Hepatocyte (in vitro differentiated cells): Measurements from ENCODE around the gene CLIC4. TPM values are rescaled to one million over a fixed set of nuclear protein-coding genes. Genes with fewer than 3 reads are reported as not detected.

Experiments
- DNase-seq: peaks from one replicate; pipeline ENCODE4 v3.0.0-alpha.2; 2016; ENCODE audit warnings: low spot score
- H2AFZ ChIP-seq: fragments of 200-600 bp; sonication (generic); 2 replicates; pipeline ENCODE4 v1.6.0; 2016; ENCODE audit warnings: antibody characterized with exemption, mild to moderate bottlenecking
- H3K27ac ChIP-seq: fragments of 200-600 bp; sonication (generic); 2 replicates; pipeline ENCODE4 v1.5.1; 2016; ENCODE audit warnings: mild to moderate bottlenecking
- H3K27me3 ChIP-seq: fragments of 200-600 bp; sonication (generic); 2 replicates; pipeline ENCODE4 v1.6.1; 2016
- H3K36me3 ChIP-seq: fragments of 200-600 bp; sonication (generic); replicated peaks from 2 replicates; pipeline ENCODE4 v1.5.1; 2016; ENCODE audit warnings: low read depth; ENCODE audit not compliant: insufficient read depth
- H3K4me1 ChIP-seq: fragments of 200-600 bp; sonication (generic); 2 replicates; pipeline ENCODE4 v1.5.1; 2016; ENCODE audit warnings: mild to moderate bottlenecking, moderate library complexity; ENCODE audit not compliant: insufficient read depth
- H3K4me2 ChIP-seq: fragments of 200-600 bp; sonication (generic); 2 replicates; pipeline ENCODE4 v1.6.0; 2016
- H3K4me3 ChIP-seq: fragments of 200-600 bp; sonication (generic); 2 replicates; pipeline ENCODE4 v1.5.1; 2016; ENCODE audit warnings: mild to moderate bottlenecking
- H3K79me2 ChIP-seq: fragments of 200-600 bp; sonication (generic); 2 replicates; pipeline ENCODE4 v1.6.0; 2017; ENCODE audit warnings: mild to moderate bottlenecking
- H3K9me2 ChIP-seq: fragments of 200-600 bp; sonication (generic); replicated peaks from 2 replicates; pipeline ENCODE4 v1.6.0; 2017; ENCODE audit warnings: mild to moderate bottlenecking; ENCODE audit not compliant: insufficient read depth
- H3K9me3 ChIP-seq: fragments of 200-600 bp; sonication (generic); 2 replicates; pipeline ENCODE4 v1.5.1; 2016; ENCODE audit warnings: low read depth, mild to moderate bottlenecking
- H4K20me1 ChIP-seq: fragments of 200-600 bp; sonication (generic); 2 replicates; pipeline ENCODE4 v1.6.0; 2016; ENCODE audit warnings: mild to moderate bottlenecking; ENCODE audit not compliant: insufficient read depth, poor library complexity, severe bottlenecking
- EZH2 ChIP-seq: fragments of 200-600 bp; sonication (generic); IDR thresholded peaks from 2 replicates; pipeline ENCODE4 v1.6.1; 2016; ENCODE audit warnings: antibody characterized with exemption, mild to moderate bottlenecking, borderline replicate concordance
- EZH2phosphoT487 ChIP-seq: fragments of 200-600 bp; sonication (generic); IDR thresholded peaks from one replicate; pipeline ENCODE4 v1.6.1; 2018; ENCODE audit warnings: antibody characterized with exemption, mild to moderate bottlenecking, low read depth, moderate library complexity; ENCODE audit not compliant: unreplicated experiment, severe bottlenecking
- WGBS: methylation state at CpG from one replicate; pipeline ENCODE4 v1.1.6; 2016; ENCODE audit warnings: low lambda C conversion rate; ENCODE audit errors: missing lambda C conversion rate; 5-methylcytosine and 5-hydroxymethylcytosine counted together
- polyA plus RNA-seq: library from polyadenylated mRNA; unstranded; fragments of >200 nt; fragmentation: Nextera tagmentation; extraction: Ambion mirVana; gene quantifications from 2 replicates; pipeline ENCODE4 v1.2.1, GENCODE V29; 2016
- total RNA-seq: library from RNA; depleted of rRNA; stranded (reverse); fragments of >200 nt; gene quantifications from 2 replicates; pipeline ENCODE4 v1.2.3, GENCODE V29; 2014
- TF ChIP-seq, protein P1 (sequence below): fragments of 200-600 bp; sonication (generic); IDR thresholded peaks from 2 replicates; pipeline ENCODE4 v1.5.1; 2016; ENCODE audit warnings: antibody characterized with exemption, mild to moderate bottlenecking; ENCODE audit not compliant: poor library complexity

CLIC4 gene
- total and polyA plus RNA-seq, 2 experiments from 2014 or later, result 146 to 259 TPM

DNA sequence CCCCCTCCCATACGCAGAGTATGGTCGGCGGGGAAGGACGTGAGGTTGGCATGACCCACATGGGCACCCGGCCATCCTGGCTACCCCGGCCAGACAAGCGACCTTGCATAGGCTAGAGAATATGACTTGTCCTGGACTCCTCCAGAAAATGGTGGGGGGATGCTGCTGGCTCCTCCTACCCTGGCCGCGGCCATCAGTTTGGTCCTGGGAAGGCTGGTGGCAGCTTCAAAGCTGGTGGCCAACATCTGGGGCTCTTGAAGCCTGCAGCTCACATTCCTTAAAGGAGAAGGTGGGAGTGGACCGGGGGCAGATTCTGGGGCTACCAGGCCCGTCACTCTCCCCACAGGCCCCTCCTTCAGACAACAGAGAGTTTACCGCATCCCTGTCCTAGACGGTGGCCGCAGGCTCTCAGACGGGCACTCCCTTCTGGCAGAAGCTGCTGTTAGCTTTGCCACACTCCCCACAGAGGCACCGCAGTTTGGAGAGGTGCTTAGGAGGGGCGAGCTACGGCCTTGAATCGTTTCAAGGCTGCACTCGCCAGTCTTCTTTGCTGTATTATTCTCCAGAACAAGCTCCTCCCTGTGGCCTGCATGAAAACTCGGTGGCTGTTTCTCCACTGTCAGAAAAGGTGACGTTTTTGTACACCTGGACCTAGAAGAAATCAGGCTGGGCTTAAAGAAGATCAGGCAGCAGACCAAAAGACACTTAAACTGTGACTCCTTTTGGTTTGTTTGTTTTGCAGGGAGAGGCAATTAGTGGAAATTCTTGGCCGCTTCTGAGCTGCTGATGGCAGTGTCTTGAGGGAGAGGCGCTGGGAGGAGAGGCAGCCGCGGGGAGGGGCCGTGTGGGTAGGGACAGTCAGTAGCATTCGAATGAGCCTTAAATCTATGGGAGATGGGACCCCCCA, 116.8 kb downstream of the CLIC4 start:
- Histone ChIP-seq H3K36me3 (no peaks in the 10 kb centered on the region), H2AFZ (no peak overlapping the region)

DNA sequence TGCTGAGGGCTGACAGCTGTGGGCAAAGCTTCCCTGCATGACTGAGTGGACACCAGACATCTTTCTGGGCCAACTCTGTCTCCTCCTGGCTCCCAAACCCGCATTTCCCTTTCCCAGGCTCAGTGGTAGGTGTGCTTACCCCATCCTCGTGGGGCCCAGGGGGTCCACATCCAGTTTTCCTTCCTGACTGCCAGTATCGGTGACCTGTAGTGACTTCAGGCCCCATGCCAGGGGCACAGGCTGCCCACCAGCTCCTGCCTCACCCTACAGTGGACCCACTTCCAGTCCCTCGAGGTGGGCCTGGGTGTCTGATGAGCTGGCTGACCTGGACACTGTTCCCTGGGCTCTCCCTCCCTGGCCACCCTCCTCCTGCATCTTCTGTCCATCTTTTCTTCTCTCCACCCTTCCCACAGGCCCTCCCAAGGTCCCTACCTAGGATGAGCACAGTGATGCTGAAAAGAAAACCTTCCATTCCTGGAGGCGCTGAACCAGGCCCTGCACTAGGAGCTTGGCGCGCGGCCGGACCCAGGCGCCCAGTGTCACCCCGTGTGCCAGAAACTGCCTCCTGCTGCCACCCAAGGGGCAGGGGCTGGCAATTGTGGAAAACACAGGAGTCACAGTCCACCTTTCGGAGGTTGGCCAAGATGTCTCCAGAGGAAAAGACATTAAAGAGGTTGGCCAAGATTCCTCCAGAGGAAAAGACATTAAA, 117.7 kb downstream of the CLIC4 start:
- 95% methylated on average over 12 of the region's 12 CpGs for WGBS
- Histone ChIP-seq H4K20me1 (no peaks in the 10 kb centered on the region), H3K36me3 (no peaks in the 10 kb centered on the region), H3K27ac (peak overlapping the region; percentile 35), H3K79me2 (no peaks in the 10 kb centered on the region), H3K9me2 (no peaks in the 10 kb centered on the region), H3K4me1 (peaks cover 26% of the 10 kb centered on the region), H3K4me3 (no peak overlapping the region), H3K27me3 (no peaks in the 10 kb centered on the region), H3K4me2 (peak overlapping the region; percentile 31), H2AFZ (no peak overlapping the region), H3K9me3 (no peaks in the 10 kb centered on the region)
- DNase-seq, result no peak
- TF ChIP-seq EZH2 (no peak), EZH2phosphoT487 (no peak)
- TF ChIP-seq, protein P1, sequence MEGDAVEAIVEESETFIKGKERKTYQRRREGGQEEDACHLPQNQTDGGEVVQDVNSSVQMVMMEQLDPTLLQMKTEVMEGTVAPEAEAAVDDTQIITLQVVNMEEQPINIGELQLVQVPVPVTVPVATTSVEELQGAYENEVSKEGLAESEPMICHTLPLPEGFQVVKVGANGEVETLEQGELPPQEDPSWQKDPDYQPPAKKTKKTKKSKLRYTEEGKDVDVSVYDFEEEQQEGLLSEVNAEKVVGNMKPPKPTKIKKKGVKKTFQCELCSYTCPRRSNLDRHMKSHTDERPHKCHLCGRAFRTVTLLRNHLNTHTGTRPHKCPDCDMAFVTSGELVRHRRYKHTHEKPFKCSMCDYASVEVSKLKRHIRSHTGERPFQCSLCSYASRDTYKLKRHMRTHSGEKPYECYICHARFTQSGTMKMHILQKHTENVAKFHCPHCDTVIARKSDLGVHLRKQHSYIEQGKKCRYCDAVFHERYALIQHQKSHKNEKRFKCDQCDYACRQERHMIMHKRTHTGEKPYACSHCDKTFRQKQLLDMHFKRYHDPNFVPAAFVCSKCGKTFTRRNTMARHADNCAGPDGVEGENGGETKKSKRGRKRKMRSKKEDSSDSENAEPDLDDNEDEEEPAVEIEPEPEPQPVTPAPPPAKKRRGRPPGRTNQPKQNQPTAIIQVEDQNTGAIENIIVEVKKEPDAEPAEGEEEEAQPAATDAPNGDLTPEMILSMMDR, result no peak

More for the DNA sequence above, 116.8 kb downstream of the CLIC4 start:
- no peaks in the 10 kb centered on the region for H3K9me2 ChIP-seq
- no peak overlapping the region for H3K4me3 ChIP-seq
- peaks cover 26% of the 10 kb centered on the region for H3K4me1 ChIP-seq
- peak overlapping the region; percentile 35 for H3K27ac ChIP-seq
- TF ChIP-seq EZH2 (no peak), EZH2phosphoT487 (no peak)
- TF ChIP-seq, protein P1, result peak; percentile 30
- no peaks in the 10 kb centered on the region for H3K27me3 ChIP-seq
- H3K9me3 ChIP-seq, result no peaks in the 10 kb centered on the region
- peak; percentile 55 for DNase-seq
- peak overlapping the region; percentile 31 for H3K4me2 ChIP-seq
- 60% methylated on average over 28 of the region's 28 CpGs for WGBS
- H3K79me2 ChIP-seq, result no peaks in the 10 kb centered on the region
- H4K20me1 ChIP-seq, result no peaks in the 10 kb centered on the region

DNA sequence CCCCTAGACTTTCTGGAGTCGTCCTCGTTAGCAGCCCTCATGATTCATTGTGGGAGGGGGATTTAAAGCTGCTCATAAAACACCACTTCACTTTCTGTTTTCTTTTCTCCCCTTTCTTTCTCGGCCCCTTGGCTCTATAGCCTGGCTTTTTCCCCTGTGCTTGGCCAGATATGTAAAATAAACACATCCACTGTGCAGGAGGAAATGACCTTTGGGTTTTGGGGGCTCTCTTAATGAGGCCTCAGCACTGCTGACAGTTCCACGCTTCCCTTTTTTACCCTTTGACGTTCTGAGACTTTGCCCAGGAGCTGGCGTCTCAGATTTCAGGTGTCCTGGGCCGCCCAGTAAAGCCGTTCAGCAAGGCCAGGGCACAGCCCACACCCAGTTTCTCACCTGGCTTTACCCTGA, 119.1 kb downstream of the CLIC4 start:
- no peaks in the 10 kb centered on the region for H3K79me2 ChIP-seq
- TF ChIP-seq EZH2 (no peak), EZH2phosphoT487 (no peak)
- TF ChIP-seq, protein P1, result no peak
- H3K27ac ChIP-seq, result peak overlapping the region; percentile 59
- H4K20me1 ChIP-seq, result no peaks in the 10 kb centered on the region
- H3K4me1 ChIP-seq, result peaks cover 26% of the 10 kb centered on the region
- H3K4me2 ChIP-seq, result peak overlapping the region; percentile 7
- DNase-seq, result peak; percentile 71
- H2AFZ ChIP-seq, result no peak overlapping the region
- no peak overlapping the region for H3K4me3 ChIP-seq
- 12% methylated on average over 8 of the region's 8 CpGs for WGBS
- no peaks in the 10 kb centered on the region for H3K36me3 ChIP-seq
- H3K9me2 ChIP-seq, result no peaks in the 10 kb centered on the region
- H3K27me3 ChIP-seq, result no peaks in the 10 kb centered on the region
- no peaks in the 10 kb centered on the region for H3K9me3 ChIP-seq
